HUES64 (cell line): Measurements from ENCODE around the gene YKT6.

ENCODE experiments used
- H3K27ac ChIP-seq: 2 replicates; pipeline ENCODE4 v1.7.0; 2013; ENCODE audit warnings: low read depth, low read length, inconsistent platforms
- H3K27me3 ChIP-seq: 2 replicates; pipeline ENCODE4 v1.6.1; 2013; ENCODE audit warnings: mild to moderate bottlenecking, low read length; ENCODE audit not compliant: insufficient read depth
- H3K36me3 ChIP-seq: 2 replicates; pipeline ENCODE4 v1.6.1; 2013; ENCODE audit warnings: mild to moderate bottlenecking, low read length; ENCODE audit not compliant: insufficient read depth
- H3K4me1 ChIP-seq: 2 replicates; pipeline ENCODE4 v1.6.1; 2013; ENCODE audit warnings: mild to moderate bottlenecking, low read length, moderate library complexity; ENCODE audit not compliant: insufficient read depth
- H3K4me3 ChIP-seq: 2 replicates; pipeline ENCODE4 v1.5.1; 2013; ENCODE audit warnings: mild to moderate bottlenecking, low read length, moderate library complexity
- H3K9ac ChIP-seq: 2 replicates; pipeline ENCODE4 v1.6.1; 2013; ENCODE audit warnings: mild to moderate bottlenecking, low read depth, low read length
- H3K9me3 ChIP-seq: 2 replicates; pipeline ENCODE4 v1.6.1; 2013; ENCODE audit warnings: low read depth, low read length; ENCODE audit not compliant: insufficient read depth
- WGBS: fragments of 150-250, 120-280 bp; methylation state at CpG from one replicate; pipeline ENCODE4 v1.1.7; 2013; ENCODE audit warnings: missing lambda C conversion rate; 5-methylcytosine and 5-hydroxymethylcytosine counted together

Gene YKT6

DNA sequence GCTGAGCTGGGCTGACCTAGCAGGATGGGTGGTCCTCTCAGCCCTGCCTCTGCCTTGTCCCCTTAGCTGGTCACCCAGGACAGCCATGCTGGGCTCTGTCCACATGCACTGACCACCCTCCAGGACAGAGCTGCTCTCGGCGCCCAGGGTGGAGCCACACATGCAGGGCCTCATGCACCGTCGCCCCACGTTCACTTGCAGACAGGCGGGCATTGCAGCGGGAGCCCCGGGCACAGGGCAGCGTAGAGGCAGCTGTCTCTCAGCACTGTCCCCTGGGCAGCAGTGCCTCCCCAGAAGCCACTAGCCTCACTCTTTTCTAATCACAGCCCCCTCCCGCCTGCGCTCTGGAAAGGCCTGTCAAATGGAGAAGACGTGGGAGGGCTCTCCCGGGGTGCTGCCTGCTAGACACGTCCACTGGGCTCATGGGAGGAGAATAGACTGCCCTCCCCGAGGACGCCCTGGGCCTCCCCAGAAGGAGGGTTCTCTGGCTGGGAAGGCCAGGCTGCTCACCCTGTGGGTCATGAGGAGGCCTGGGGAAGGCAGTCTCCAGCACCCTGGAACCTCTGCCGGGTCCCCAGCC lies 37.4 kb downstream of the YKT6 start:
- no peaks in the 10 kb centered on the region for H3K27me3 ChIP-seq
- 91% methylated on average over 17 of the region's 17 CpGs for WGBS
- H3K9ac ChIP-seq = no peak overlapping the region
- H3K27ac ChIP-seq = no peak overlapping the region
- H3K9me3 ChIP-seq = no peaks in the 10 kb centered on the region
- H3K36me3 ChIP-seq = no peaks in the 10 kb centered on the region
- no peaks in the 10 kb centered on the region for H3K4me1 ChIP-seq
- H3K4me3 ChIP-seq = no peak overlapping the region

DNA sequence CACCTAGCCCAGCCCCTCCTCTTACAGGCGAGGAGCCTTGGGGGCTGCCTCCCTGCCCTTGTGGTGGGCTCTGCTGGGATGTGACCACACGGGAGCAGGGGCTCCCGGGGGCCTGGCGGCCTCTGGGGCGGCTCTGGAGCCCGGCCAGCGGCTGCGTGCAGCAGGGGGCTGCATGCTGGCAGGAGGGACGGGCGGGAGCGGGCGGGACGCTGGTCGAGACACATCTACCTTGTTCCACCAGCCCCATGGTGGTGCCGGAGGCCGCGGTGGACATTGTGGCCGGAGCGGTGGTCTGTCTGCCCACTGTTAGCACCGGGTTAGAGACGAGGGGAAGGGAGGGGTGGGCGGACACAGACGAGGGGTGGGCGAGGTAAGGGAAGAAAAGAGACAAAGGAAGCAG lies 38.6 kb downstream of the YKT6 start:
- H3K9me3 ChIP-seq = no peaks in the 10 kb centered on the region
- H3K4me1 ChIP-seq = no peaks in the 10 kb centered on the region
- H3K9ac ChIP-seq = no peak overlapping the region
- WGBS = 89% methylated on average over 24 of the region's 24 CpGs
- H3K36me3 ChIP-seq = no peaks in the 10 kb centered on the region
- H3K4me3 ChIP-seq = no peak overlapping the region
- no peak overlapping the region for H3K27ac ChIP-seq
- H3K27me3 ChIP-seq = no peaks in the 10 kb centered on the region

DNA sequence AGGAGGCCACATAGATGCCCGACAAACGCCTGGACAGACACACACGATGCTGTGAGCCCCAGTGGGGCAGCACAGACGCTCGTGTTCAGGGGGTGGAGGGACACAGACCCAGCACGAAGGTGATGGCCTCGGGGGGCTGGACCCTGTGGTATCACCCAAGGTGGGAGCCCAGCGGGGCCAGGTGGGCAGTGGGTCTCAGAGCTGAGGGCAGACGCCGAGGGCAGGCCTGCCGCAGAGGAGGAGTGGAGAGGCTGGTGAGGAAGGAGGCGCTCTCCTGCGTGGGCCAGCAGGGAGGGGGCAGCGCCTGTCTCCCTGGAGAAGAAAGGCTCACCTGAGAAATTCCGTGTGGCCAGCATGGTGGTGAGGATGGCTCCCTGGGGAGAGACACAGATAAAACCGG lies 39.6 kb downstream of the YKT6 start:
- 81% methylated on average over 16 of the region's 16 CpGs for WGBS
- no peak overlapping the region for H3K27ac ChIP-seq
- no peaks in the 10 kb centered on the region for H3K4me1 ChIP-seq
- H3K4me3 ChIP-seq = no peak overlapping the region
- no peaks in the 10 kb centered on the region for H3K27me3 ChIP-seq
- no peak overlapping the region for H3K9ac ChIP-seq
- H3K36me3 ChIP-seq = no peaks in the 10 kb centered on the region
- H3K9me3 ChIP-seq = no peaks in the 10 kb centered on the region

DNA sequence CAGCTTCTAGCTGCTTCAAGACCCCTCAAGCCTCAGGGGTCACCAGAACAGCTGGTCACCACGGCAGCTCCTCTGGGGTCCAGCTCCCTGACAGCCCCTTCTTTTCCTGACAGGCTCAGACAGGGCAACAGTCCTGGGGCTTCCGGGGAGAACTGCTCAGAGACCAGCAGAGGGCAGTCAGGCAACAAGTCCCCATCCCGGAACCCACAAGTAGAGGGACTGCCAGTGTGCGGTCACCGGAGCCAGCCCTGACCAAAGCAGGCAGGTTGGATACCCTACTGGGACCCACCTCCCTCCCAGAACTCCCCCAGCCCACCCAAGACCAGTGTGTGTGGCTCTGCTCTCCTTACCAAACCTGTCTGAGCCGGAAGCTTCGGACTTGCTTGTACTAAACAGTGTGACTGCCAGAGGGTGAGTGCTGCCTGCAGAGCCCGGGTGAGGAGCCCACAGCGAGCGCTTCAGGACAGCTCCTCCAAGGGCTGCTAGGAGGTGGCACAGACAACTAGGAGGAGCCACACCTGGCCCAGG lies 40.3 kb downstream of the YKT6 start:
- Histone ChIP-seq H3K4me3 (no peak overlapping the region), H3K27me3 (no peaks in the 10 kb centered on the region), H3K9ac (no peak overlapping the region), H3K4me1 (no peaks in the 10 kb centered on the region), H3K9me3 (no peaks in the 10 kb centered on the region), H3K27ac (no peak overlapping the region), H3K36me3 (no peaks in the 10 kb centered on the region)
- 50% methylated on average over 10 of the region's 10 CpGs for WGBS

DNA sequence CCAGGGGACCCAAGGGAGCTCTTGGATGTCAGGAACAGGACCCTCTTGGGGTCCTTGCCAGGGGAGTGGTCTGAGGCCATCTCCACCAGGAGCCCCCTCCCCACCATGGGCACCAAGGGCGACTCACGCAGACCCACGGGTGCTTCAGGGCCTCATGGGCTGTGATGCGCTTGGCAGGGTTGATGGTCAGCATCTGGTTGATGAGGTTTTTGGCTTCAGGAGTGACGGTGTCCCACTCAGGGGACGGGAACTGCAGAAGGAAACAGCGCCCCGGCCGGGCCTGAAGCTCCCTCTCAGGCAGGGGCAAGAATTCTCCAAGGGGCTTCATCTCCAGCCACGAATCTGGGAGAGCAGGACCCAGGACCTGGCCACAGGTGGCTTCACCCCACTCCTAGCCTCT lies 41.3 kb downstream of the YKT6 start:
- no peaks in the 10 kb centered on the region for H3K27me3 ChIP-seq
- H3K9ac ChIP-seq = no peak overlapping the region
- H3K9me3 ChIP-seq = no peaks in the 10 kb centered on the region
- H3K4me3 ChIP-seq = no peak overlapping the region
- H3K4me1 ChIP-seq = no peaks in the 10 kb centered on the region
- H3K36me3 ChIP-seq = no peaks in the 10 kb centered on the region
- WGBS = 91% methylated on average over 10 of the region's 10 CpGs
- H3K27ac ChIP-seq = no peak overlapping the region

DNA sequence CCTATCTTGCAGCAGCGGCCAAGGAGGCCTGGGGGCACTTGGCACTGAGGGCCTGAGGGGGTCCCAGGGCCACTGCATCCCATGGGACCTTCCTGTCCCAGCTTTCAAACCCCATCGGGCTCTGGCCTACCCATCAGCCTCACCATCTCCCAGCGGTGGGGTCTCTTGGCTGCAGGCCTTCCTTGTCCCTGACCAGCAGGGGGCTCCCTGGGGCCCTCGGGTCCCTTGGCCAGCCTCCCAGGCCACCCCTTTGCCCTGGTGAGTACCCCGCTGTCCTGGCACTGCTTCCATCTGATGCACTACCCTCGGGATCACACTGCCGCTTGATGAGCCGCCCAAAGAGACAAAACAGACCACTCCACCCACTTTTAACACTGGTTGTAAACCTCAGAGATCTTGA lies 43.5 kb downstream of the YKT6 start:
- 71% methylated on average over 8 of the region's 8 CpGs for WGBS
- Histone ChIP-seq H3K27me3 (no peaks in the 10 kb centered on the region), H3K36me3 (no peaks in the 10 kb centered on the region), H3K4me1 (no peaks in the 10 kb centered on the region), H3K9ac (no peak overlapping the region), H3K9me3 (no peaks in the 10 kb centered on the region), H3K4me3 (no peak overlapping the region), H3K27ac (no peak overlapping the region)

DNA sequence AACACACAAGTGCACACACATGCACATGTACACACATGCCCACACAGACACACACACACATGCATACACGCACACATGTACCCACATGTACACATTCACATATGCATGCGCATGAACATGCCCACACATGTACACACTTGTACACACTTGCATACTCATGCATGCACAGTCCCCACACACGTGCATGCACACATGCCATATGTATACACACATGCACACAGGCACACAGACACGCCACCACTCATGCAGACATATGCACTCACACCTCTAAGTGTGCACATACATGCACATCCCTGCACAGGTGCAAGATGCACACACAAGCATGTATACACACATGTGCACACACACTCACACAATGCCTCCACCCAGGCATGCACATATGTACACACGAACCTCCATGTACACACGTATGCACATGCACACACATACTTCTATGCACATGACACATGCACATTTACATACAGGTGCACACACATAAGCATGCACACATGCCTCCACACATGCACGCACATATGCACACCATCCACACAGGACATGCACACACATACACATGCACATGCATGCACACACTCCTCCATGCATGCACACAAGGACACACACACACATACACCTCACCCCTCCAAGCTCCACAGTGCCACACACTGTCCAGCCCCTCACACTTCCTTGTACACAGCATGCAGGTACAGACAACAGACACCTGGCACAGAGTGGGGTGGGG lies 45.8 kb downstream of the YKT6 start:
- no peak overlapping the region for H3K27ac ChIP-seq
- no peaks in the 10 kb centered on the region for H3K9me3 ChIP-seq
- no peaks in the 10 kb centered on the region for H3K4me1 ChIP-seq
- no peak overlapping the region for H3K4me3 ChIP-seq
- no peaks in the 10 kb centered on the region for H3K36me3 ChIP-seq
- H3K9ac ChIP-seq = no peak overlapping the region
- no peaks in the 10 kb centered on the region for H3K27me3 ChIP-seq
- WGBS = 91% methylated on average over 7 of the region's 7 CpGs

DNA sequence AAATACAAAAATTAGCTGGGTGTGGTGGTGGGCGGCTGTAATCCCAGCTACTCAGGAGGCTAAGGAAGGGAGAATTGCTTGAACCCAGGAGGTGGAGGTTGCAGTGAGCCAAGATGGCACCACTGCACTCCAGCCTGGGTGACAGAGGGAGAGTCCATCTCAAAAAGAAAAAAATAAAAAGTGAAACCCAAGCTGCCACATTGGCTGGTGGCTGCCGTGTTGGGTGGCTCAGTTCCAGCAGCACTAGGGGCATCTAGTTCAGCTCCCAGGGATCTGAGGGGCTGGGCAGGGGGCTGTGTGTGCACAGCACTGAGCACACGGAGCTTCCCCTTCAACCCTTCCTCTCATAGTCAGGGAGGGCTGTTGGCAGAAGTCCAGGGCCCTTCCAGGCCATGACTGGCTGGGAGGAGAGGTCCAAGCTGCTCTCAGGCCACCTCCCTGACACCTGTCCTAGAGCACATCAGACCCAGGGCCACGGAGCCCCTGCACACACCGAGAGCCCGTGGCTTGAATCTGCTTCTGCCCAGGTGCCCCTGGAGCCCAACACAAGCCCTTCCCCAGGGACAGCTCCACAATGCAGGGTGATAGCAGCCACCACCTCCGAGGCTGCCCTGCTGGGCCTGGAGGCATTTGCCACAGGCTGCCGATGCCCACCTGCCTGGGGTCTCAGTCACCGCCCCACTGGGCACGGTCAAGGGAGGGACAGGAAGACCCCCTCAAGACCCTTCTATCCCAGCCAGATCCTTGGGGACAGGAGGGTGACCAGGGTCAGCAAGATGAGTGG lies 47.3 kb downstream of the YKT6 start:
- 90% methylated on average over 10 of the region's 10 CpGs for WGBS

DNA sequence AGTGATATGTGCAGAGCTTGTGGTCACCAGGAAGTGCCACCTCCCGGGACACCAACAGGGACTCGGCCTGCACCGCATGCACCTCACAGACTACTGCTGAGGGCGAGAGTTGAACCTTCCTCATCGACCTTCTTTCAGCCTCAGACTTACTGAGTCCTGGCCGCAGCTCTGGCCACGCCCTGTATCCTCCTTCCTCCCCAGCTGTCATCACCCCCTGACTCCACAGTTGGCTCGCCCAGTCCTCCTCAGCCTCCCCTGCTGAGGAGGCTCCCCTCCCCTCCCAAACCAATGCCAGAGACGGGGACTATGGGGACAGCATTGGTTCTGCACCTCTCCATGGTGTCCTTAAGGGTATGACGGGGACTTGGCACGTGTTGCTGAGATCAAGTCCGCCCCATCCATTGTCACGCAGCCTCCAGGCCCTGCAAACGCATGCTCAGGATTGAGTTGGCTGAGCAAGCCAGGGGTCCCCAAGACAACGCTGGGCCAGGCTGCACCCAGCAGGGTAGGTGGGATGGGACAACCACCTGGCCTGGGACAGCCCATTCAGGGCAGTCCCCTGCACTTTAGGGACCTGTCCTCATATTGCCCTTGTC lies 49.0 kb downstream of the YKT6 start:
- H3K36me3 ChIP-seq = no peaks in the 10 kb centered on the region
- WGBS = 89% methylated on average over 15 of the region's 15 CpGs
- H3K27me3 ChIP-seq = no peaks in the 10 kb centered on the region
- H3K27ac ChIP-seq = no peak overlapping the region
- H3K9ac ChIP-seq = no peak overlapping the region
- no peaks in the 10 kb centered on the region for H3K9me3 ChIP-seq
- no peak overlapping the region for H3K4me3 ChIP-seq
- H3K4me1 ChIP-seq = no peaks in the 10 kb centered on the region

More for the DNA sequence above, 47.3 kb downstream of the YKT6 start:
- Histone ChIP-seq H3K4me3 (no peak overlapping the region), H3K27me3 (no peaks in the 10 kb centered on the region), H3K9ac (no peak overlapping the region), H3K27ac (no peak overlapping the region), H3K36me3 (no peaks in the 10 kb centered on the region), H3K9me3 (no peaks in the 10 kb centered on the region), H3K4me1 (no peaks in the 10 kb centered on the region)

DNA sequence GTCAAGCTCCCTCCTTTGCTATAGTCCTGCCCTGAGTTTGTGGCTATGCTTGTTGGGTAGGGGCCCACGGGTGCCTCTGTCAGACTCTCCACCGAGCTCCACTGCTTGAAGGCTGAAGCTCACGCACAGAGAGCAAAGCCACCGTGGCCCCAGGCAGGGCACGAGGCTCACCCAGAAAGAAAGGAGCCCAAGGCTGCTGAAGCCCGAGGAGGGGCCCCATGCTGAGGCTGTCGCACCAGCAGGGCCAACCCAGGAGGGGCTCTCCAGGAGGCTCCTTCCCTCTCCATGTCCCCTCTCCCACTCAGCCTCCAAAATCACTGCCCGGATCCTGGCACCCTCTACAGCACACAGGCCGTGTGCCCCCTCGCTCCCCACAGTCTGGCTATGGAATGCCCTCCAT lies 50.5 kb downstream of the YKT6 start:
- Histone ChIP-seq H3K27me3 (no peaks in the 10 kb centered on the region), H3K9ac (no peak overlapping the region), H3K36me3 (no peaks in the 10 kb centered on the region), H3K4me1 (no peaks in the 10 kb centered on the region), H3K9me3 (no peaks in the 10 kb centered on the region), H3K27ac (no peak overlapping the region), H3K4me3 (no peak overlapping the region)
- WGBS = 92% methylated on average over 10 of the region's 10 CpGs

DNA sequence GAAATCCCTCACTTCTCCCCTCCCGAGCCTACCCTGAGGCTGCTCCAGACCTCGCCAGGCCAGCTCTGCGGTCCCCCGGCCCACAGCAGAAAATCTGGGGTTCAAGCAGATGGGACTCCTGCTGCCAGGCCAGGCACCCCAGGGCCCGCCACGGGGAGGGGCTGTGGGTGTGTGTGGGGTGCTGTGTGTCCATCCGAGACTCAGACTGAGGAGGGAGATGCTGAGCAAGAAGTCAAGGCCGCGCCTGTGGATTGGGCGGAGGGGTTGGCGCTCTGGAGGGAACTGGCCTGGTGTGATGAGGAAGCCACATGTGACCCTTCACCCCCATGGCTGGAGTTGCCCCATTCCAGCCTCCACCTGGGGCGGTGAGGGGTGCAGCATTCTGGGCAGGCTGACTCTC lies 51.1 kb downstream of the YKT6 start:
- Histone ChIP-seq H3K4me1 (no peaks in the 10 kb centered on the region), H3K9me3 (no peaks in the 10 kb centered on the region), H3K9ac (no peak overlapping the region), H3K27me3 (no peaks in the 10 kb centered on the region), H3K36me3 (no peaks in the 10 kb centered on the region), H3K4me3 (no peak overlapping the region), H3K27ac (no peak overlapping the region)
- 91% methylated on average over 11 of the region's 12 CpGs for WGBS
